Measurements from ENCODE around the gene SLC25A25. TPM values are rescaled to one million over a fixed set of nuclear protein-coding genes. Genes with fewer than 3 reads are reported as not detected.

Gene SLC25A25
- polyA plus RNA-seq, 1 experiment, result 12.9 TPM

GRCh38 chr9:128142596-128142995 lies 74.6 kb downstream of the SLC25A25 start:
- Histone ChIP-seq H3K27me3 (ENCODE audit: control insufficient read depth, insufficient read depth, low read length) (no peaks in the 10 kb centered on the region; the same call in 1 of the 2 replicates), H3K36me3 (ENCODE audit: control insufficient read depth, insufficient read depth, low read length) (no peaks in the 10 kb centered on the region), H3K4me3 (ENCODE audit: low read depth, low read length) (no peak overlapping the region)
- DNase-seq (ENCODE audit: low read depth), result no peak
- no peak for TF ChIP-seq CTCF (IDR thresholded peaks at IDR 0.05; ENCODE audit: insufficient read depth, low read depth, low read length)
- ChIA-PET CTCF (interaction anchor here (2.6 kb wide), 1 partner anchor 25 kb away, joined by 10 read pairs; no protein-coding TSS in a partner anchor), POLR2A (no interaction called here)

DNA sequence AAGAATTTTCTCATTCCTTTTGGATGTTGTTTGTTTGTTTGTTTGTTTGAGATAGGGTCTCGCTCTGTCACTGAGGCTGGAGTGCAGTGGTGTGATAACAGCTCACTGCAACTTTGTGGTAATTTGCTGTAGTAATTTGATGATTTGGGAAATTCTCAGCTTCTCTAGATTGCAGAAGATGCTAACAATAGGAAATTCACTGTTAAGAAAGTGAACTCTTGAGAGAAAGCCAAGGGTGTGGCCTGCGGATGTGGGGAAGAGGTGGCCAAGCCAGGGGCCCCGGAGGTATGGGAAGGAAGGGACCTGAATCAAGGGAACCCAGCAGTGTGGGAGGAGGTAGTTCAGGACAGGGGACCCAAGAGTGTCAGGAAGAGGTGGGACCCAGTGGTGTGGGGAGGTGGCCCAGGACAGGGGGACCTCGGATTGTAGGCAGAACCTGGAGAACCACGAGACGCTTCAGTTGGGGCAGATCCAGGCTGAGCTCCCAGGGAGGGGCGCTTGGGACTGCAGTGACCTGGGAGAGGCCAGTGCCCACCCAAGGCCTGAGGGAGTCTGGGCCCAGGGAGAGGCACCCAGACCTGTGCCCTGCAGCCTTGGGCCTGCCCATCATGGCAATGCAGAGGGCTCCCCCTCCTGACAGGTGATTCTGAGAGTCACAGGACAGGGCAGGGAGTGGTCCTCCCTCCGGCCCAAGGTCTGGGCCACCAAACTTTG lies 75.7 kb downstream of the SLC25A25 start:
- POLR2A ChIA-PET, result no interaction called here
- Histone ChIP-seq H3K27me3 (ENCODE audit: control insufficient read depth, insufficient read depth, low read length) (no peaks in the 10 kb centered on the region; the same call in 1 of the 2 replicates), H3K36me3 (ENCODE audit: control insufficient read depth, insufficient read depth, low read length) (no peaks in the 10 kb centered on the region), H3K4me3 (ENCODE audit: low read depth, low read length) (no peak overlapping the region)
- TF ChIP-seq CTCF (IDR thresholded peaks at IDR 0.05; ENCODE audit: insufficient read depth, low read depth, low read length), result no peak
- no peak for DNase-seq (ENCODE audit: low read depth)
- CTCF ChIA-PET, result interaction anchor here (2.6 kb wide), 1 partner anchor 26 kb away, joined by 10 read pairs; no protein-coding TSS in a partner anchor

GRCh38 chr9:128144239-128145181 lies 76.5 kb downstream of the SLC25A25 start:
- Histone ChIP-seq H3K4me3 (ENCODE audit: low read depth, low read length) (no peak overlapping the region), H3K27me3 (ENCODE audit: control insufficient read depth, insufficient read depth, low read length) (peaks cover 1% of the 10 kb centered on the region), H3K36me3 (ENCODE audit: control insufficient read depth, insufficient read depth, low read length) (no peaks in the 10 kb centered on the region)
- ChIA-PET POLR2A (no interaction called here), CTCF (interaction anchor here (2.2 to 2.6 kb wide), 2 partner anchors 16 to 27 kb away, joined by 8 to 10 read pairs; partner anchors contain the start of gene PTGES2)
- TF ChIP-seq CTCF (IDR thresholded peaks at IDR 0.05; ENCODE audit: insufficient read depth, low read depth, low read length), result no peak
- DNase-seq (ENCODE audit: low read depth), result no peak

GRCh38 chr9:128145536-128145935 lies 77.5 kb downstream of the SLC25A25 start:
- DNase-seq (ENCODE audit: low read depth), result no peak
- POLR2A ChIA-PET, result no interaction called here
- no peaks in the 10 kb centered on the region for H3K36me3 ChIP-seq (ENCODE audit: control insufficient read depth, insufficient read depth, low read length)
- peaks cover 1% of the 10 kb centered on the region for H3K27me3 ChIP-seq (ENCODE audit: control insufficient read depth, insufficient read depth, low read length)
- no peak for TF ChIP-seq CTCF (IDR thresholded peaks at IDR 0.05; ENCODE audit: insufficient read depth, low read depth, low read length)
- CTCF ChIA-PET, result interaction anchor here (2.2 kb wide), 1 partner anchor 17 kb away, joined by 8 read pairs; the partner anchor contains the start of gene PTGES2
- H3K4me3 ChIP-seq (ENCODE audit: low read depth, low read length), result no peak overlapping the region

DNA sequence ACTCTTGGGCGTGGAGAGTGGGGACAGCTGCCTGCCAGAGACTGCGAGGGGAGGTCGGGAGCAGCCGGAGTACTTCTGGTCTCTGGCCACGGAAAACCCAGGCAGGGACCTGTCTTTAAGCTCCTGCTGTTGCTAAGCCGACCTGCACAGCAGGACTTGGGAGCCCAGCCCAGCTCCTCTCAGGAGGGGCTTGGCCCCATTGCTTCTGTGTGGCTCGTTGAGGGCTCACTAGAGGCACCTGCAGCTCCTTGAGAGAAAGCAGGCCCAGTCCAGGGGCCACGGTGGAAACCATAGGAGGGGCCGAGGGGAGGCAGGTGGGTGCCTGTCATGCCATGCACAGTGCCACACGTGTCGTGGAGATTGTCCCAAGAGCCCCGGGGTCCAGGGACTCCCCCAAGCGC lies 77.9 kb downstream of the SLC25A25 start:
- POLR2A ChIA-PET, result no interaction called here
- CTCF ChIA-PET, result interaction anchor here (2.2 kb wide), 1 partner anchor 18 kb away, joined by 8 read pairs; the partner anchor contains the start of gene PTGES2
- DNase-seq (ENCODE audit: low read depth), result no peak
- no peak for TF ChIP-seq CTCF (IDR thresholded peaks at IDR 0.05; ENCODE audit: insufficient read depth, low read depth, low read length)
- Histone ChIP-seq H3K27me3 (ENCODE audit: control insufficient read depth, insufficient read depth, low read length) (peaks cover 1% of the 10 kb centered on the region), H3K4me3 (ENCODE audit: low read depth, low read length) (no peak overlapping the region), H3K36me3 (ENCODE audit: control insufficient read depth, insufficient read depth, low read length) (no peaks in the 10 kb centered on the region)

All from BJ (cell line).